SK-N-SH (cell line): ENCODE data around the gene RETREG2.

Experiments used
- CTCF ChIP-seq: fragments of 200-600 bp; sonication (generic); IDR thresholded peaks from 2 replicates; pipeline ENCODE4 v1.6.1; 2017; ENCODE audit warnings: antibody characterized with exemption, mild to moderate bottlenecking, moderate library complexity
- GABPA ChIP-seq: IDR thresholded peaks from 2 replicates; pipeline ENCODE4 v1.4.0; 2012; ENCODE audit warnings: low read depth, mild to moderate bottlenecking
- MAX ChIP-seq: IDR thresholded peaks from 2 replicates; pipeline ENCODE4 v1.4.0; 2012; ENCODE audit warnings: low read depth
- POLR2AphosphoS5 ChIP-seq: IDR thresholded peaks from 2 replicates; pipeline ENCODE4 v1.6.1; 2012; ENCODE audit warnings: low read depth, low read length
- RFX5 ChIP-seq: IDR thresholded peaks from 2 replicates; pipeline ENCODE4 v1.6.1; 2012; ENCODE audit warnings: mild to moderate bottlenecking, improper control_type of control experiment, low read length
- TAF1 ChIP-seq: IDR thresholded peaks from 2 replicates; pipeline ENCODE4 v1.6.1; 2012; ENCODE audit warnings: low read depth, mild to moderate bottlenecking, low read length, moderate library complexity, borderline replicate concordance
- TEAD4 ChIP-seq: IDR thresholded peaks from 2 replicates; pipeline ENCODE4 v1.4.0; 2012; ENCODE audit warnings: mild to moderate bottlenecking, borderline replicate concordance; ENCODE audit not compliant: insufficient read depth
- TF ChIP-seq, protein P1 (sequence below): IDR thresholded peaks from 2 replicates; pipeline ENCODE4 v1.6.1; 2012; ENCODE audit warnings: mild to moderate bottlenecking, low read depth, low read length, moderate library complexity
- TF ChIP-seq, protein P2 (sequence below): fragments of 150-350 bp; IDR thresholded peaks from 2 replicates; pipeline ENCODE4 v1.6.1; 2017; ENCODE audit warnings: antibody characterized with exemption, low read length, low read depth, borderline replicate concordance

- no peak for TF ChIP-seq MAX
- TF ChIP-seq CTCF: no peak
- TF ChIP-seq TAF1: no peak
- TF ChIP-seq GABPA: no peak
- no peak for TF ChIP-seq POLR2AphosphoS5
- TF ChIP-seq, protein P1, sequence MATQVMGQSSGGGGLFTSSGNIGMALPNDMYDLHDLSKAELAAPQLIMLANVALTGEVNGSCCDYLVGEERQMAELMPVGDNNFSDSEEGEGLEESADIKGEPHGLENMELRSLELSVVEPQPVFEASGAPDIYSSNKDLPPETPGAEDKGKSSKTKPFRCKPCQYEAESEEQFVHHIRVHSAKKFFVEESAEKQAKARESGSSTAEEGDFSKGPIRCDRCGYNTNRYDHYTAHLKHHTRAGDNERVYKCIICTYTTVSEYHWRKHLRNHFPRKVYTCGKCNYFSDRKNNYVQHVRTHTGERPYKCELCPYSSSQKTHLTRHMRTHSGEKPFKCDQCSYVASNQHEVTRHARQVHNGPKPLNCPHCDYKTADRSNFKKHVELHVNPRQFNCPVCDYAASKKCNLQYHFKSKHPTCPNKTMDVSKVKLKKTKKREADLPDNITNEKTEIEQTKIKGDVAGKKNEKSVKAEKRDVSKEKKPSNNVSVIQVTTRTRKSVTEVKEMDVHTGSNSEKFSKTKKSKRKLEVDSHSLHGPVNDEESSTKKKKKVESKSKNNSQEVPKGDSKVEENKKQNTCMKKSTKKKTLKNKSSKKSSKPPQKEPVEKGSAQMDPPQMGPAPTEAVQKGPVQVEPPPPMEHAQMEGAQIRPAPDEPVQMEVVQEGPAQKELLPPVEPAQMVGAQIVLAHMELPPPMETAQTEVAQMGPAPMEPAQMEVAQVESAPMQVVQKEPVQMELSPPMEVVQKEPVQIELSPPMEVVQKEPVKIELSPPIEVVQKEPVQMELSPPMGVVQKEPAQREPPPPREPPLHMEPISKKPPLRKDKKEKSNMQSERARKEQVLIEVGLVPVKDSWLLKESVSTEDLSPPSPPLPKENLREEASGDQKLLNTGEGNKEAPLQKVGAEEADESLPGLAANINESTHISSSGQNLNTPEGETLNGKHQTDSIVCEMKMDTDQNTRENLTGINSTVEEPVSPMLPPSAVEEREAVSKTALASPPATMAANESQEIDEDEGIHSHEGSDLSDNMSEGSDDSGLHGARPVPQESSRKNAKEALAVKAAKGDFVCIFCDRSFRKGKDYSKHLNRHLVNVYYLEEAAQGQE: no peak
- no peak for TF ChIP-seq TEAD4
- TF ChIP-seq RFX5: no peak
- TF ChIP-seq, protein P2, sequence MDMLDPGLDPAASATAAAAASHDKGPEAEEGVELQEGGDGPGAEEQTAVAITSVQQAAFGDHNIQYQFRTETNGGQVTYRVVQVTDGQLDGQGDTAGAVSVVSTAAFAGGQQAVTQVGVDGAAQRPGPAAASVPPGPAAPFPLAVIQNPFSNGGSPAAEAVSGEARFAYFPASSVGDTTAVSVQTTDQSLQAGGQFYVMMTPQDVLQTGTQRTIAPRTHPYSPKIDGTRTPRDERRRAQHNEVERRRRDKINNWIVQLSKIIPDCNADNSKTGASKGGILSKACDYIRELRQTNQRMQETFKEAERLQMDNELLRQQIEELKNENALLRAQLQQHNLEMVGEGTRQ: no peak
Measured at GRCh38 chr2:219175486-219175885, 2.6 kb upstream of the RETREG2 start.
